GM23338 (cell line): ENCODE data around the gene PSMB7. TPM values are rescaled to one million over a fixed set of nuclear protein-coding genes. Genes with fewer than 3 reads are reported as not detected.

Source experiments
- ATAC-seq: fragments of 200-7000 bp; cut with Tn5 transposase; 3 replicates; pipeline ENCODE4 v1.9.1; 2020
- DNase-seq: peaks from one replicate; pipeline ENCODE4 v3.0.0-alpha.2; 2015; ENCODE audit warnings: low spot score
- H2AFZ ChIP-seq: fragments of 200-600 bp; sonication (generic); 2 replicates; pipeline ENCODE4 v1.8.0; 2016; ENCODE audit warnings: antibody characterized with exemption, mild to moderate bottlenecking, moderate library complexity
- H3F3A ChIP-seq: fragments of 200-600 bp; sonication (generic); replicated peaks from 2 replicates; pipeline ENCODE4 v1.8.0; 2017; ENCODE audit warnings: antibody characterized with exemption, mixed run types, low read depth
- H3K27ac ChIP-seq: fragments of 200-600 bp; sonication (generic); 2 replicates; pipeline ENCODE4 v1.6.1; 2016; ENCODE audit warnings: low read depth
- H3K27me3 ChIP-seq: fragments of 200-600 bp; sonication (generic); 2 replicates; pipeline ENCODE4 v1.8.0; 2016; ENCODE audit warnings: mild to moderate bottlenecking, mixed run types, moderate library complexity; ENCODE audit not compliant: insufficient read depth
- H3K36me3 ChIP-seq: fragments of 200-600 bp; sonication (generic); 2 replicates; pipeline ENCODE4 v1.8.0; 2016; ENCODE audit warnings: mild to moderate bottlenecking; ENCODE audit not compliant: insufficient read depth
- H3K4me1 ChIP-seq: fragments of 200-600 bp; sonication (generic); 2 replicates; pipeline ENCODE4 v1.8.0; 2016; ENCODE audit warnings: mild to moderate bottlenecking, moderate library complexity; ENCODE audit not compliant: insufficient read depth
- H3K4me2 ChIP-seq: fragments of 200-600 bp; sonication (generic); 2 replicates; pipeline ENCODE4 v1.7.1; 2017; ENCODE audit warnings: mixed run types
- H3K4me3 ChIP-seq: fragments of 200-600 bp; sonication (generic); 2 replicates; pipeline ENCODE4 v1.6.1; 2016; ENCODE audit warnings: mixed run types
- H3K79me2 ChIP-seq: fragments of 200-600 bp; sonication (generic); replicated peaks from 2 replicates; pipeline ENCODE4 v1.8.0; 2017; ENCODE audit warnings: mild to moderate bottlenecking; ENCODE audit not compliant: insufficient read depth
- H3K9me2 ChIP-seq: fragments of 200-600 bp; sonication (generic); 2 replicates; pipeline ENCODE4 v1.8.0; 2017; ENCODE audit not compliant: insufficient read depth
- H4K20me1 ChIP-seq: fragments of 200-600 bp; sonication (generic); replicated peaks from 2 replicates; pipeline ENCODE4 v1.8.0; 2017; ENCODE audit warnings: mild to moderate bottlenecking; ENCODE audit not compliant: insufficient read depth
- H3K27ac Mint-ChIP-seq: 2 replicates; pipeline ENCODE4 v1.8.0; 2020; ENCODE audit warnings: inconsistent platforms, mild to moderate bottlenecking, moderate library complexity, mixed read lengths
- H3K27me3 Mint-ChIP-seq: 3 replicates; pipeline ENCODE4 v1.8.0; 2022; ENCODE audit warnings: low read depth, mild to moderate bottlenecking, moderate library complexity, mixed read lengths, inconsistent platforms; ENCODE audit not compliant: insufficient read depth, poor library complexity
- H3K36me3 Mint-ChIP-seq: 3 replicates; pipeline ENCODE4 v1.8.0; 2021; ENCODE audit warnings: low read depth, mild to moderate bottlenecking, inconsistent platforms, moderate library complexity, mixed read lengths
- H3K4me1 Mint-ChIP-seq: 3 replicates; pipeline ENCODE4 v1.8.0; 2020; ENCODE audit warnings: mild to moderate bottlenecking, inconsistent platforms, mixed read lengths
- H3K4me3 Mint-ChIP-seq: 3 replicates; pipeline ENCODE4 v1.8.0; 2021; ENCODE audit warnings: moderate library complexity, mild to moderate bottlenecking, inconsistent platforms, mixed read lengths
- H3K9me3 Mint-ChIP-seq: 3 replicates; pipeline ENCODE4 v1.8.0; 2020; ENCODE audit warnings: moderate library complexity, mild to moderate bottlenecking, inconsistent platforms, mixed read lengths
- CREB1 ChIP-seq: fragments of 250-450 bp; sonication (Bioruptor Pico); IDR thresholded peaks from 2 replicates; pipeline ENCODE4 v1.5.0; 2020; ENCODE audit warnings: low read depth, mild to moderate bottlenecking, moderate library complexity
- EZH2 ChIP-seq: fragments of 200-600 bp; sonication (generic); IDR thresholded peaks from one replicate; pipeline ENCODE4 v1.8.0; 2017; ENCODE audit warnings: antibody characterized with exemption, mild to moderate bottlenecking, low read depth; ENCODE audit not compliant: unreplicated experiment
- EZH2phosphoT487 ChIP-seq: fragments of 200-600 bp; sonication (generic); IDR thresholded peaks from one replicate; pipeline ENCODE4 v1.8.1; 2018; ENCODE audit warnings: antibody characterized with exemption; ENCODE audit not compliant: unreplicated experiment
- JUNB ChIP-seq: IDR thresholded peaks from one replicate; pipeline ENCODE4 v1.6.1; 2016; ENCODE audit warnings: antibody characterized with exemption; ENCODE audit not compliant: unreplicated experiment
- NANOG ChIP-seq: IDR thresholded peaks from 2 replicates; pipeline ENCODE4 v1.6.1; 2016; ENCODE audit warnings: antibody characterized with exemption, borderline replicate concordance
- REST ChIP-seq: IDR thresholded peaks from one replicate; pipeline ENCODE4 v1.6.1; 2018; ENCODE audit warnings: antibody characterized with exemption; ENCODE audit not compliant: unreplicated experiment
- STAT1 ChIP-seq: IDR thresholded peaks from one replicate; pipeline ENCODE4 v1.6.1; 2016; ENCODE audit warnings: antibody characterized with exemption; ENCODE audit not compliant: unreplicated experiment
- ZNF114 ChIP-seq: fragments of 250-450 bp; sonication (Bioruptor Pico); IDR thresholded peaks from 2 replicates; pipeline ENCODE4 v1.5.0; 2020; ENCODE audit warnings: mild to moderate bottlenecking, moderate library complexity
- ZNF331 ChIP-seq: fragments of 250-450 bp; sonication (Bioruptor Pico); IDR thresholded peaks from 2 replicates; pipeline ENCODE4 v1.5.0; 2020; ENCODE audit warnings: low read depth, mild to moderate bottlenecking, moderate library complexity
- ZNF462 ChIP-seq: fragments of 250-450 bp; sonication (Bioruptor Pico); IDR thresholded peaks from 2 replicates; pipeline ENCODE4 v1.5.0; 2020; ENCODE audit warnings: mild to moderate bottlenecking, moderate library complexity
- polyA plus RNA-seq: library from polyadenylated mRNA; unstranded; fragments of >200 nt; fragmentation: Nextera tagmentation; extraction: Ambion mirVana; gene quantifications from 2 replicates; pipeline ENCODE4 v1.2.1, GENCODE V29; 2016
- total RNA-seq: library from RNA; depleted of rRNA; stranded (reverse); fragments of >200 nt; shearing (Covaris generic); gene quantifications from 2 replicates; pipeline ENCODE4 v1.2.3, GENCODE V29; 2014
- TF ChIP-seq, protein P1 (sequence below): IDR thresholded peaks from 2 replicates; pipeline ENCODE4 v1.6.1; 2016; ENCODE audit warnings: antibody characterized with exemption
- TF ChIP-seq, protein P2 (sequence below), 2 experiments: fragments of 200-600 bp in 1 of 2; sonication (generic) in 1 of 2; conservative IDR thresholded peaks; 2 replicates each; pipeline versions ENCODE4 v1.5.1 to v1.6.1; 2016 to 2017; ENCODE audit warnings: antibody characterized with exemption in 2 of 2, low read depth in 2 of 2, mild to moderate bottlenecking in 2 of 2, moderate library complexity in 1 of 2

Gene PSMB7
- total and polyA plus RNA-seq, 2 experiments from 2014 or later, result 255 to 268 TPM

- ATAC-seq (no peak), DNase-seq (no peak)
- H3K27me3 Mint-ChIP-seq, result peaks cover 3% of the 10 kb centered on the region
- Histone ChIP-seq H3K27me3 (no peaks in the 10 kb centered on the region), H2AFZ (no peak overlapping the region), H3K79me2 (no peaks in the 10 kb centered on the region), H3K36me3 (no peaks in the 10 kb centered on the region), H3K9me2 (no peaks in the 10 kb centered on the region), H3K4me1 (no peaks in the 10 kb centered on the region), H3K27ac (no peak overlapping the region), H3K4me2 (no peak overlapping the region), H3F3A (no peaks in the 10 kb centered on the region), H3K4me3 (no peak overlapping the region), H4K20me1 (no peaks in the 10 kb centered on the region)
- H3K4me3 Mint-ChIP-seq, result no peak overlapping the region
- H3K27ac Mint-ChIP-seq, result no peak overlapping the region
- no peaks in the 10 kb centered on the region; the same call in 2 of the 3 replicates for H3K36me3 Mint-ChIP-seq
- TF ChIP-seq STAT1 (no peak), NANOG (no peak), EZH2 (no peak), EZH2phosphoT487 (no peak), ZNF331 (CRISPR knock-in tag) (no peak), REST (no peak), CREB1 (CRISPR knock-in tag) (no peak), ZNF114 (CRISPR knock-in tag) (no peak), JUNB (no peak), ZNF462 (CRISPR knock-in tag) (no peak)
- TF ChIP-seq, protein P1, sequence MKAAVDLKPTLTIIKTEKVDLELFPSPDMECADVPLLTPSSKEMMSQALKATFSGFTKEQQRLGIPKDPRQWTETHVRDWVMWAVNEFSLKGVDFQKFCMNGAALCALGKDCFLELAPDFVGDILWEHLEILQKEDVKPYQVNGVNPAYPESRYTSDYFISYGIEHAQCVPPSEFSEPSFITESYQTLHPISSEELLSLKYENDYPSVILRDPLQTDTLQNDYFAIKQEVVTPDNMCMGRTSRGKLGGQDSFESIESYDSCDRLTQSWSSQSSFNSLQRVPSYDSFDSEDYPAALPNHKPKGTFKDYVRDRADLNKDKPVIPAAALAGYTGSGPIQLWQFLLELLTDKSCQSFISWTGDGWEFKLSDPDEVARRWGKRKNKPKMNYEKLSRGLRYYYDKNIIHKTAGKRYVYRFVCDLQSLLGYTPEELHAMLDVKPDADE, result no peak
- TF ChIP-seq, protein P2, sequence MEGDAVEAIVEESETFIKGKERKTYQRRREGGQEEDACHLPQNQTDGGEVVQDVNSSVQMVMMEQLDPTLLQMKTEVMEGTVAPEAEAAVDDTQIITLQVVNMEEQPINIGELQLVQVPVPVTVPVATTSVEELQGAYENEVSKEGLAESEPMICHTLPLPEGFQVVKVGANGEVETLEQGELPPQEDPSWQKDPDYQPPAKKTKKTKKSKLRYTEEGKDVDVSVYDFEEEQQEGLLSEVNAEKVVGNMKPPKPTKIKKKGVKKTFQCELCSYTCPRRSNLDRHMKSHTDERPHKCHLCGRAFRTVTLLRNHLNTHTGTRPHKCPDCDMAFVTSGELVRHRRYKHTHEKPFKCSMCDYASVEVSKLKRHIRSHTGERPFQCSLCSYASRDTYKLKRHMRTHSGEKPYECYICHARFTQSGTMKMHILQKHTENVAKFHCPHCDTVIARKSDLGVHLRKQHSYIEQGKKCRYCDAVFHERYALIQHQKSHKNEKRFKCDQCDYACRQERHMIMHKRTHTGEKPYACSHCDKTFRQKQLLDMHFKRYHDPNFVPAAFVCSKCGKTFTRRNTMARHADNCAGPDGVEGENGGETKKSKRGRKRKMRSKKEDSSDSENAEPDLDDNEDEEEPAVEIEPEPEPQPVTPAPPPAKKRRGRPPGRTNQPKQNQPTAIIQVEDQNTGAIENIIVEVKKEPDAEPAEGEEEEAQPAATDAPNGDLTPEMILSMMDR (conservative IDR thresholded peaks at IDR 0.05; ENCODE audit: low read depth in 2 of 2), result no peak
- peaks cover 3% of the 10 kb centered on the region; the same call in 1 of the 3 replicates for H3K4me1 Mint-ChIP-seq
- H3K9me3 Mint-ChIP-seq, result no peaks in the 10 kb centered on the region
Measured at GRCh38 chr9:124330011-124330697, 85.1 kb downstream of the PSMB7 start.
